AG04450 (cell line): Measurements from ENCODE around the gene ILK. TPM values are rescaled to one million over a fixed set of nuclear protein-coding genes. Genes with fewer than 3 reads are reported as not detected.

Experiments used
- CTCF ChIA-PET: fragments of 300-600, 350-600 bp; formaldehyde crosslinking; extraction: SDS; loops from one replicate; lab custom pipeline; 2022; ENCODE audit warnings: antibody characterized with exemption, inconsistent platforms; lab: Charles Lee
- POLR2A ChIA-PET: fragments of 350-600 bp; formaldehyde crosslinking; extraction: SDS; loops from one replicate; lab custom pipeline; 2021; ENCODE audit warnings: antibody characterized with exemption, inconsistent platforms; lab: Yijun Ruan, JAX
- DNase-seq: peaks from one replicate; pipeline ENCODE4 v3.0.0-alpha.2; 2011; ENCODE audit warnings: low read depth, low spot score
- H3K27ac ChIP-seq: one replicate; pipeline ENCODE4 v1.5.1; 2012; ENCODE audit warnings: low read depth, low read length, control low read depth
- H3K27me3 ChIP-seq: one replicate; pipeline ENCODE4 v1.6.0; 2012; ENCODE audit warnings: low read length; ENCODE audit not compliant: control insufficient read depth, insufficient read depth
- H3K4me3 ChIP-seq: 2 replicates; pipeline ENCODE4 v1.5.1; 2011; ENCODE audit warnings: mild to moderate bottlenecking, low read depth, low read length, control low read depth
- H3K9me3 ChIP-seq: 2 replicates; pipeline ENCODE4 v1.5.1; 2012; ENCODE audit warnings: low read length; ENCODE audit not compliant: control insufficient read depth, insufficient read depth
- polyA plus RNA-seq: library from polyadenylated mRNA; depleted of rRNA; stranded (reverse); fragments of >200 nt; gene quantifications from 2 replicates; pipeline ENCODE4 v1.2.3, GENCODE V29; 2011
- TF ChIP-seq, protein P1 (sequence below): IDR thresholded peaks from 2 replicates; pipeline ENCODE4 v1.5.1; 2011; ENCODE audit warnings: low read depth, low read length, control low read depth, inconsistent platforms

ILK gene
- polyA plus RNA-seq, 1 experiment: 362 TPM

DNA sequence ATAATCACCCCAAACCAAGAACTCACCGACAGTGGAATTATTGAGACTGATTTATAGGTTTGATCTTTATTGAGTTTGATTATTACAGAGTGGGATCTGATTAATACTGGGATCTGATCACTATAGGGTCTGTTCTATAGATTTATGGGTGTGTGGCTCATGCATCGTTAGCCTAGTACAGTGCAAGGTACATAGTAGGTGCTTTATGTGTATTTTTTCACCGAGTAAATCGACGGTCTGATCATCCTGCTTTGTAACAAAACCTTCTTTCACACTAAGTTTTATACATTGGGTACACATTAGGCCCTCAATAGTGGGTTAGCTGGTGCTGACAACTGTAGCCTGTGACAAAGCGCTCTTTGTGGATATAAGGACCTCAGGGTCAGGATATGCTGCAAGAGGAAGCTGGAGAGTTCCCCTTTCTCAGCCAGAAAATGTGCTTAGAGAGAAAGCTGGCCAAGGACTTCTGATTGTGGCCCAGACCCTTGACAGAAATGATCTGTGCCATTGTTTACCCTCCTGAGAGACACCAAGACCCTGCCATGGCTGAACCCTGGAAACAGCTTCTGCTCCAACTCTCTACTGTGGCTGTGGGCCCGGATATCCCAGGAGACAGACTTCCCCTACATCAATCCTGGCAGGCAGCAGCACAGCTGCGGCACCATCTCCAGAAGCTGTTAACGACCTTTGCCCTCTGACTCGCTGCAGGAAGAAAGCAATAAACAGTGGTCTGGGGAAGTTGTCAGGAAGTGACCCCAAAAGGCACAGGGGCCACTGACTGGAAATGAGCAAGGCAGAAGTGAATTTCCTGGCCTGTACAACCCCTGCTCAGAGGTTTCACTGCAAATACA, 31.7 kb downstream of the ILK start:
- ChIA-PET CTCF (interaction anchor here (0.6 kb wide), 2 partner anchors 16 to 421 kb away, joined by 4 read pairs; partner anchors contain the start of gene TPP1), POLR2A (interaction anchor here (1.0 to 1.2 kb wide), 3 partner anchors 11 to 245 kb away, joined by 3 to 6 read pairs (median 3); partner anchors contain the start of gene SMPD1)
- H3K27ac ChIP-seq: peak overlapping the region; percentile 42
- H3K27me3 ChIP-seq: no peaks in the 10 kb centered on the region
- TF ChIP-seq, protein P1, sequence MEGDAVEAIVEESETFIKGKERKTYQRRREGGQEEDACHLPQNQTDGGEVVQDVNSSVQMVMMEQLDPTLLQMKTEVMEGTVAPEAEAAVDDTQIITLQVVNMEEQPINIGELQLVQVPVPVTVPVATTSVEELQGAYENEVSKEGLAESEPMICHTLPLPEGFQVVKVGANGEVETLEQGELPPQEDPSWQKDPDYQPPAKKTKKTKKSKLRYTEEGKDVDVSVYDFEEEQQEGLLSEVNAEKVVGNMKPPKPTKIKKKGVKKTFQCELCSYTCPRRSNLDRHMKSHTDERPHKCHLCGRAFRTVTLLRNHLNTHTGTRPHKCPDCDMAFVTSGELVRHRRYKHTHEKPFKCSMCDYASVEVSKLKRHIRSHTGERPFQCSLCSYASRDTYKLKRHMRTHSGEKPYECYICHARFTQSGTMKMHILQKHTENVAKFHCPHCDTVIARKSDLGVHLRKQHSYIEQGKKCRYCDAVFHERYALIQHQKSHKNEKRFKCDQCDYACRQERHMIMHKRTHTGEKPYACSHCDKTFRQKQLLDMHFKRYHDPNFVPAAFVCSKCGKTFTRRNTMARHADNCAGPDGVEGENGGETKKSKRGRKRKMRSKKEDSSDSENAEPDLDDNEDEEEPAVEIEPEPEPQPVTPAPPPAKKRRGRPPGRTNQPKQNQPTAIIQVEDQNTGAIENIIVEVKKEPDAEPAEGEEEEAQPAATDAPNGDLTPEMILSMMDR: no peak
- no peak overlapping the region for H3K4me3 ChIP-seq
- DNase-seq: no peak
- H3K9me3 ChIP-seq: peaks cover 4% of the 10 kb centered on the region; the same call in 1 of the 2 replicates

DNA sequence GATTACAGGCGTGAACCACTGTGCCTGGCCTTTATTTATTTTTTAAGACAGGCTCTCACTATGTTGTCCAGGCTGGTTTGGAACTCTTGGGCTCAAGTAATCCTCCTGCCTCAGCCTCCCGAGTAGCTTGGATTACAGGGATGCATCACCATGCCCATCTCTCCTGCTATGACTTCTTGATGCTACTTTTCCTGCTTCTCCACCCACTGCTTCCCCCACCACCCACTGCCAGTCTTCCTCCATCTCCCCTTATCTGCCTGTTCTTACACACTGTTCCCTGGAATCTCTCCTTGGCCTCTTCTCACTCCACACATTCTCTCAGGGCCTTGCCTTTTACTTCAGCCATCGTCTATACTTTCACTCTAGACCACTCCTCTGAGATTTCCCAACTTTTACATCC, 32.9 kb downstream of the ILK start:
- DNase-seq: no peak
- TF ChIP-seq, protein P1: no peak
- no peaks in the 10 kb centered on the region for H3K27me3 ChIP-seq
- ChIA-PET CTCF (no interaction called here), POLR2A (no interaction called here)
- H3K9me3 ChIP-seq: no peaks in the 10 kb centered on the region; the same call in 1 of the 2 replicates
- no peak overlapping the region for H3K4me3 ChIP-seq
- H3K27ac ChIP-seq: no peak overlapping the region

DNA sequence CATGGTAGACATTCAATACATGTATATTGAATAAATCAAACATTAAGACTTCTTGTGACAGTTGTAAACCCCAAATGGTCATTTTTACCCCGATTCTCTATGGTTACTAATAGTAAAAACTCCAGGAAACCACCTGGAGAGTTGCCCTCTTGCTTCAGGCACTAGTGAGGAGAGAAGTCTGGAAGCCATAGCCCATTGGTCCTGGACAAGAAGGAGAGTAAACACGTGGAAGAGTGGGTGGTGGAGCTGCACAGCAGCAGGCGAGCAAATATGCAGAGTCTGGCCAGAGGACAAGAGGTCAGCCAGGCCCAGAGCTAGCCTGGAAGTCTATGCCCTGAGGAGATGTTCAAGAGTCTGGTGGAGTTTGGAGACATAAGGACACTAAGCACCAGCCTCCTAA, 34.3 kb downstream of the ILK start:
- no peak overlapping the region; the same call in 1 of the 2 replicates for H3K4me3 ChIP-seq
- ChIA-PET CTCF (no interaction called here), POLR2A (no interaction called here)
- TF ChIP-seq, protein P1: no peak
- H3K9me3 ChIP-seq: no peaks in the 10 kb centered on the region; the same call in 1 of the 2 replicates
- H3K27ac ChIP-seq: no peak overlapping the region
- no peak for DNase-seq
- H3K27me3 ChIP-seq: no peaks in the 10 kb centered on the region

DNA sequence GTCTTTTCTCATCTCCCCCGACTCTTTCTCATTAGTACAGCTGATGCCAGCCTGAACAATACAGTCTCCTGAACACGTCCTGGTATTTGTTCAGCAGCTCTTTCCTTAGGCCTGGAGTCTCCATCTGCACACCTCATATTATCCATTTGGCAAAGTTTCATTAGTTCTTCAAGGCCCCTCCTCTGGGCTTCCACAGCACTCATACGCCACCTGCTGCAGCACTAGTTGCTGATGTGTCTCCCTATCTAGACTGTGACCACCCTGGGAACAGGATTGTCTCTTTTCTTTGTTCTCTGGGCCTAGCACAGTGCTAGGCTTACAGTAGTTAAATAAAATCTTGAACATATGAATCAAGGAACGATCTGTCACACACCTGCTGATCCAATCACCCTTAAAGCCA, 34.9 kb downstream of the ILK start:
- CTCF ChIA-PET: no interaction called here

More for the DNA sequence above, 34.9 kb downstream of the ILK start:
- Histone ChIP-seq H3K4me3 (no peak overlapping the region), H3K27me3 (no peaks in the 10 kb centered on the region), H3K9me3 (no peaks in the 10 kb centered on the region; the same call in 1 of the 2 replicates), H3K27ac (no peak overlapping the region)
- POLR2A ChIA-PET: no interaction called here
- TF ChIP-seq, protein P1: no peak
- DNase-seq: no peak
